Heart right ventricle (tissue), 16 donors: ENCODE data around the gene TMTC2. TPM values are rescaled to one million over a fixed set of nuclear protein-coding genes. Genes with fewer than 3 reads are reported as not detected.

Experiments
- ATAC-seq, 8 donors: fragments of 200-7000 bp; cut with Tn5 transposase; one replicate each; pipeline ENCODE4 v1.9.1; 2020; ENCODE audit warnings: mild to moderate bottlenecking in 8 of 8, moderate library complexity in 8 of 8, moderate number of reproducible peaks in 1 of 8
- DNase-seq, 2 donors: peaks; one replicate each; pipeline ENCODE4 v3.0.0-alpha.2; 2020
- H3K27ac ChIP-seq, 10 donors: fragments of 200-600 bp; sonication (generic) in 2 of 10; one replicate each; pipeline versions ENCODE4 v1.5.0 to v1.8.0; 2020 to 2022; ENCODE audit warnings: mild to moderate bottlenecking in 3 of 10
- H3K27me3 ChIP-seq, 7 donors: fragments of 200-600 bp; one replicate each; pipeline ENCODE4 v1.8.0; 2021 to 2022; ENCODE audit warnings: mild to moderate bottlenecking in 2 of 7
- H3K36me3 ChIP-seq, 9 donors: fragments of 200-600 bp; sonication (generic) in 1 of 9; one replicate each; pipeline versions ENCODE4 v1.5.0 to v1.8.0; 2020 to 2022; ENCODE audit warnings: mild to moderate bottlenecking in 2 of 9
- H3K4me1 ChIP-seq, 9 donors: fragments of 200-600 bp; sonication (generic) in 1 of 9; one replicate each; pipeline versions ENCODE4 v1.5.0 to v1.8.0; 2020 to 2022; ENCODE audit warnings: mild to moderate bottlenecking in 4 of 9
- H3K4me3 ChIP-seq, 10 donors: fragments of 200-600 bp; sonication (generic) in 2 of 10; one replicate each; pipeline versions ENCODE4 v1.5.0 to v1.8.0; 2020 to 2022; ENCODE audit warnings: mild to moderate bottlenecking in 7 of 10, moderate library complexity in 2 of 10
- H3K9me3 ChIP-seq, 11 donors: fragments of 200-600 bp in 10 of 11; sonication (generic) in 2 of 11; one replicate each; pipeline versions ENCODE4 v1.5.0 to v1.8.0; 2013 to 2022; ENCODE audit warnings: mild to moderate bottlenecking in 2 of 11, control low read depth in 1 of 11, moderate library complexity in 1 of 11
- CTCF ChIP-seq, 9 donors: fragments of 200-600 bp; sonication (generic) in 2 of 9; IDR thresholded peaks; one replicate each; pipeline versions ENCODE4 v1.5.0 to v1.8.0; 2021 to 2022; ENCODE audit warnings: antibody characterized with exemption in 9 of 9, mild to moderate bottlenecking in 5 of 9, moderate library complexity in 1 of 9
- WGBS, 2 donors: extraction: QIAGEN DNeasy Blood & Tissue Kit; methylation state at CpG; one replicate each; pipeline ENCODE4 v1.1.7; 2013; ENCODE audit warnings: inconsistent platforms in 1 of 2; 5-methylcytosine and 5-hydroxymethylcytosine counted together
- intact Hi-C, 10 donors: fragments of 100-400 bp; cut with DNase I; formaldehyde crosslinking; loops; one replicate each; pipeline versions ENCODE4 v1.11.1 to v1.14.2; 2022
- polyA plus RNA-seq, 2 donors: library from polyadenylated mRNA; stranded (reverse); fragments of 200-250 nt; gene quantifications; one replicate each; pipeline ENCODE4 v1.2.3, GENCODE V29; 2013
- total RNA-seq, 10 donors: library from RNA; stranded (reverse); fragmentation: NEBNext Ultra II Directional in 3 of 10; extraction: Animal tissue kit (Norgen Biotek cat#: 25700) in 3 of 10; gene quantifications; one replicate each; pipeline versions ENCODE4 v1.2.1 to v1.2.4, GENCODE V29; 2021 to 2023
- donor health status: Arrhythmogenic right ventricular cardiomyopathy.
- donor health status: ischemic (EF 13 %, LVEDD 7.1; RV severe dilation, severe dysfunction).
- donor health status: healthy with polysubstance abuse.
- donor health status: DM: no; HTN: yes; CAD: no.
- donor health status: DM: no; HTN: no; CAD: no.
- donor health status: ischemic (EF 25% LVEDD 6.9; RV normal size, moderate dysfunction).
- donor health status: ischemic (EF 25% LVEDD 5.7; RV mildly dilated, moderate dysfunction).
- donor health status: healthy.
- donor health status: DM: yes; HTN: yes; CAD: no.
- donor health status: Ischemic cardiomyopathy.
- donor health status: ischemic (EF 35%, LVEDD 5.7; RV mildly dilated, moderate dysfunction).
- donor health status: nonischemic (EF 11% LVEDD 7.7; RV severe dilation, severe dysfunction).
- donor health status: DM: yes; HTN: yes; CAD: no.
- donor health status: PGD.
- donor health status: ischemic (EF 29% LVEDD 5.4; RV normal size, mild dysfunction).
- donor health status: nonischemic (EF 23%, LVEDD 6.1; RV moderate dilation, normal function).

Gene TMTC2
- total and polyA plus RNA-seq, 12 donors, result 1.6 to 4.4 (median 2.6) TPM

- WGBS, 2 donors, result 95% methylated on average over 3 of the region's 3 CpGs
- ATAC-seq (no peak), DNase-seq (no peak)
- Histone ChIP-seq H3K27me3 (no peaks in the 10 kb centered on the region), H3K9me3 (no peaks in the 10 kb centered on the region), H3K27ac (no peak overlapping the region), H3K4me3 (no peak overlapping the region), H3K4me1 (no peaks in the 10 kb centered on the region), H3K36me3 (no peaks in the 10 kb centered on the region)
- no peak for TF ChIP-seq CTCF (IDR thresholded peaks at IDR 0.05)
- intact Hi-C loops, result no loop called here
Observed at GRCh38 chr12:82848845-82849244, 162.1 kb downstream of the TMTC2 start.

GRCh38 chr12:82852529-82852928 is 165.8 kb downstream of the TMTC2 start:
- TF ChIP-seq CTCF (IDR thresholded peaks at IDR 0.05), result no peak
- intact Hi-C loops, result no loop called here
- H3K9me3 ChIP-seq, result peaks cover 0 to 3% (median 0%) of the 10 kb centered on the region in 11 donors
- H3K36me3 ChIP-seq, result no peaks in the 10 kb centered on the region
- ATAC-seq (no peak), DNase-seq (no peak)
- no peak overlapping the region for H3K4me3 ChIP-seq
- no peaks in the 10 kb centered on the region for H3K27me3 ChIP-seq
- H3K4me1 ChIP-seq, result peaks cover 0 to 12% (median 0%) of the 10 kb centered on the region in 9 donors
- 91 to 96% methylated on average over 1 of the region's 1 CpG for WGBS, 2 donors
- H3K27ac ChIP-seq, result no peak overlapping the region

GRCh38 chr12:82855872-82856271 is 169.2 kb downstream of the TMTC2 start:
- no peak overlapping the region for H3K4me3 ChIP-seq
- H3K9me3 ChIP-seq, result peaks cover 0 to 3% (median 0%) of the 10 kb centered on the region in 11 donors
- no peak for ATAC-seq
- no peak for TF ChIP-seq CTCF (IDR thresholded peaks at IDR 0.05)
- H3K36me3 ChIP-seq, result no peaks in the 10 kb centered on the region
- no peak for DNase-seq
- no peaks in the 10 kb centered on the region for H3K27me3 ChIP-seq
- H3K4me1 ChIP-seq, result peaks cover 0 to 21% (median 0%) of the 10 kb centered on the region in 9 donors
- H3K27ac ChIP-seq, result no peak overlapping the region
- intact Hi-C loops, result no loop called here

GRCh38 chr12:82857276-82857675 is 170.6 kb downstream of the TMTC2 start:
- Histone ChIP-seq H3K27ac (peak overlapping the region in 1 of 10 donors; percentile 48), H3K27me3 (no peaks in the 10 kb centered on the region), H3K4me3 (no peak overlapping the region), H3K9me3 (peaks cover 0 to 3% (median 0%) of the 10 kb centered on the region in 11 donors), H3K36me3 (no peaks in the 10 kb centered on the region), H3K4me1 (peaks cover 0 to 21% (median 0%) of the 10 kb centered on the region in 9 donors)
- no peak for TF ChIP-seq CTCF (IDR thresholded peaks at IDR 0.05)
- ATAC-seq (peak in 1 of 8 donors; percentile 44), DNase-seq (no peak)
- WGBS, 2 donors, result 90 to 94% methylated on average over 7 of the region's 7 CpGs
- intact Hi-C loops, result no loop called here
